ENCODE results near the gene WLS. TPM values are rescaled to one million over a fixed set of nuclear protein-coding genes. Genes with fewer than 3 reads are reported as not detected.
"Not testable (repeated sequence)": the region's sequence is repeated elsewhere in the genome, so short reads cannot be mapped to it uniquely, and the experiment has no call there.

WLS gene
- total RNA-seq, 1 donor from 2014 or later: 43.4 TPM

DNA sequence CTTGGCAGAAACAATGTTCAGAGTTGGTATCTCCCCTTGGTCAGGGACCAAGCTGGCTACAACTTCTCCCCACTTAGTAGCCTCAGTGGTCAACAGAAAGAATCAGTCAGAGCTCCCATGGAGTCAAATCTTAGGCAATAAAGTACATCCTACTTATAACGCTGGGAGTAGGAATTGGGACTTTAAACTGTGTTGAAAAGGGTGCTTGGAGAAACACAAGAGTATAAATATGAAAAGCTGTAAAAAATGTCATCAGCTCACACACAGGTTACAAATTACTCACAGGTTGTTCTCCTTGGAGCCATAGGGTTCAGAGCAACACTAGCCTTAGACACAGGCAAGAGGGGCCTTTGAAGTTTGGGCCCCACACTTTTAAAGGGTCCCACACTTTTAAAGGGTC lies 67.4 kb downstream of the WLS start:
- no peak for DNase-seq

DNA sequence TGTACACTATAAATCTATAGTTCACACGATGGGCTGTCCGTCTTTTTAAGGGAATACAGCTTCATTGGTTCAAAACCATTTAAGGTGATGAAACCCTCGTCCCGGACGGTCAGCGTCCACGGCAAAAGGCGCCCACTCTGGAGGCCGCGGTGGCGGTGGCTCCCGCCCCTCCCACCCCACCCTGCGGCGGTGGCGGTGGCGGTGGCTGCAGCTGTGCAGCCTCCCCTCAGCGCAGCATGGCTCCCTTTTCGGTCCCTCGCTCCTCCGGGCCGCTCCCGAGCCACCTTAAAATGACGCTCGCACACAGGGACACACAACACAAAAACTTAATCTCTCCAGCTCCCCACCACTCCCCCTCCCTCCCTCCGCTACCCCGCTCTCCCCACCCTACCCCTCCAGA lies 69.1 kb downstream of the WLS start:
- DNase-seq: no peak

DNA sequence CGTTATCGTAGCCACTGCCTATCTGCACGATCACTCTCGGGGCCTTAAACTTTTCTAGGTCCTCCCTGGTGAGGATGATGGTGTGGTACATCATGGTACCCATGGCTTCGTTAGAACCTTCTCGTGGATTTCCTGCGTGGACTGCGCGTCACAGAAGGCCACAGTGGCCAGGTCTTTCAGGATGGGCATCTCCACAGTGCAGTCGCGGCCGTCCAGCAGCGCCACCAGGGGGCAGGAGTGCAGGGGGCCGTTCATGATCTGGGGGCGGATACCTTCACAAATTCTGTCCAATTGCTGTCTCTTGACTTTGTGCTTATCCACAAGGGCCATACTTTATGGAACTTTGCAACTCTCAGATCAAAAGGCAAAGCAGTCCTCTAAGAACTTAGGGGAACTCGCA lies 69.6 kb downstream of the WLS start:
- no peak for DNase-seq

DNA sequence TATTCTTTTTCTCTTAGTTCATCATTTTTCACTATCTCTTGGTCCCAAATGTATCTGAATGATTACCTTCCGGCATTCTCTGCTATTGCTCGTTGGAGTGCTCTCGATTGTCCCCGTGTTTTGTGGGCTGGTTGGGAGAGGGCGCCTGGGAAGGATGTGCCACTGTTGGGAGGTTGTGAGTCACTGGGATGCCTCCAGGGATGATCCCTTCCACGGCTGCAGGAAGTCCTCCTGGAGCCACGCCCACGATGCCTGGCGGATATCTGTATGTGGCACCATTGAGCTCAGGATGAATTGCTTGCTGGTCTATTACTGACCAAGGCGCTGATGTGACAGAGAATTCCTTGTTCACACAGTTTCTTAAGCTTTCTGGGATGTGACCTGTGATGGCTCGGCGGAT lies 70.7 kb downstream of the WLS start:
- not testable (repeated sequence) for DNase-seq

DNA sequence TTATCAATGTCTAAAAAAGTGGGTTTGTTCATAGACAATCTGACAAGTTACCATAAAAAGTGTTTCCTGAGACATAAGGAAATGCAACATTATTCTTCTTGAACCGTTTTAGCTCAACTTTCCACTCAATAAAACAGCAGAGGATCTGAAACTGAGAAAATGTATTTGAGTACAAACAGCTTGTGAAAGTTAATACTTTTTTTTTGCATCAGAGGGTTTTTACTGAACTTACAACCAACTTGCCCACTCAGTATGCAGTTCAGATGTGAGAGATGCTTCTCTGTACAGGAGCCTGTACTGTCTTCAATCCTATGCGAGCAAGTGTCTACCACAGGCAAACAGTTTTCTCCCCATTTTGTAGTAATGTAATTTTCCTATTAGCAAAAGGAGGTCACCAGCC lies 71.4 kb downstream of the WLS start:
- DNase-seq: not testable (repeated sequence)

DNA sequence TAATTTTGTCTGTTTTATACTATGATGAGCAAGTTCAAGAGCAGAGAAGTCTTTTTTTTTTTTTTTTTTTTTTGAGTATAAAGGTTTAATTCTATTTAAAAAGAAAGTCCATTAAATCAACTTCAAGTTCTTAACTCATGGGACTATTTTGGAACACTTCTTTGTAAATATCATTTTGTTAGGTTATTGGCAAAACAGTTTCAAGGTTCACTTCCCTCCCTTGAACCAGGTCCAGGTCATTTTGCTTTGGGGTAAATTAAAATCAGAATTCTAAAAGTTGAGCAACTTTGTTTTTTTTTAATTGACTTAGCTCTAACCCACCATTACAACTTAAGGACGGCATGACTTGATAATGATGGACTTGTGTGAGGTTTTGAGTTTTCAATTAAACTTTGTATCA lies 72.3 kb downstream of the WLS start:
- DNase-seq: no peak

DNA sequence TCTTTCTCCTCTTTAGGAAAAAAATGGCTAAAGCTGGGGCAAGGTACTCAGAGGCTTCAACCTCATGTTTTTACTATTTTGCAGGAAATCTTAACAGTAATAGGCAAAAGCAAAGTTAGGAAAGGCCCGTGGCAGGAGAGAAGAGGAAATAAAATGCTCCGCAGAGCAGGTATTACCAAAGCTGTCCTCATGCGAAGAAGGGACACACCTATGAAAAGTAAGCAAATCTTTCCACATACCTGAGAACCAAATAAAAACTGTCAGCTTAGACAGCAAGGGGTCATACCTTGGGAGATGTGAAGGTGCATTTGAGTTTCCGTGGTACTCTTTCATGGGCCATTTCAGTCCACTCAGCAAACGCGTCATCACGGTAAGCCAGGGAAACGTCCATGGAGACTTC lies 73.5 kb downstream of the WLS start:
- no peak for DNase-seq

DNA sequence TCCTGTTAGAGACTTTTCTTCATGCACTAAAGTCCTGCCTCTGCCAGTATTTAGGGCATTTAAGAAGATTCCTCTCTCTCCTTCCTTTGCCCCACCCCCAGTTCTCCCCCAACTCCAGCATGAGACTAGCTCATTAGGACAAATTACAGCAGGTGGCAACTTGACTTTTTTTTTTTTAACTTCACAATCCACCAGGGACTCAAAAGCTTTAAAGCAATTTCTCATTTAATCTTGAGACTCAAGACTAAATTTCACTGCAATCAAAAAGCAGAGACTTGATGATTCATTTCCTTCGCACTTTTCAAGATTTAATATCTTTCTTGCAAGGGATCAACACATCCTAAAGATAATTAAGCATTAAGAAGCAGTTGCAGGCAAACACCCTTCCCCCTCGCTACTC lies 74.9 kb downstream of the WLS start:
- no peak for DNase-seq

DNA sequence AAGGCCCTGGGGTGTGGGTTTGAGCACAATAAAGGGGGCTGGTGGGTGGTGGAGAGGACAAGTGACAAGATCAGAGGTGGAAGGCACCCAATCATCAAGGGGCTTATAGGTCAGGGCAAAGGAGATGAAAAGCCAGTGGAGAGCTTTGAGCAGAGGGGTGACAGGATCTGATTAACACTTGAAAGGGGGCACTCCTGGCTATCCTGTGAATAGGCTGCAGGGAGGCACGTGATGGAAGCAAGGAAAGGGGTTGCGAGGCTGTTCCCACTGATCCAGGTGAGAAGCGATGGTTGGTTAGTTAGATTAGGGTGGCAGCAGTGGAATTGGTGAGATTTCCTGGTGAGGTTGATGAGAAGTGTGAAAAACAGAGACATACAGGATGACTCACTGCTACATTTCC lies 80.6 kb downstream of the WLS start:
- DNase-seq: no peak

DNA sequence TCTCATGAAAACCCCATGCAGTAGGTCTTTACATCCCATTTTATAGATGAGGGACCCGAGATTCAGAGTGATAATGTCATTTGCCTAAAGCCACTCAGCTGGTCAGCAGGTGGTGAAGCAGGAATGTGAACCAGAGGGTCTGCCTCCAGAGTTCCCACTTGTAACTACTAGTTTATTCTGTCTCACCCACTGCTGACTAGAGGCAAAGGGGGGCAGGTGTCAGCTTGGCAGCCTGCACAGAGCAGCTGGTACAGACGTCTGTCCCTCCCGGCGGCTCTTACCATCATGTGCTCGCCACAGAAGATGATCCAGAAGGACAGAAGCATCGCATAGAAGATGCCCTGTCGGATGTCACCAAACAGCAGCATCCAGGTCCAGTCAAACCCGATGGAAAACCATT lies 82.4 kb downstream of the WLS start:
- no peak for DNase-seq

DNA sequence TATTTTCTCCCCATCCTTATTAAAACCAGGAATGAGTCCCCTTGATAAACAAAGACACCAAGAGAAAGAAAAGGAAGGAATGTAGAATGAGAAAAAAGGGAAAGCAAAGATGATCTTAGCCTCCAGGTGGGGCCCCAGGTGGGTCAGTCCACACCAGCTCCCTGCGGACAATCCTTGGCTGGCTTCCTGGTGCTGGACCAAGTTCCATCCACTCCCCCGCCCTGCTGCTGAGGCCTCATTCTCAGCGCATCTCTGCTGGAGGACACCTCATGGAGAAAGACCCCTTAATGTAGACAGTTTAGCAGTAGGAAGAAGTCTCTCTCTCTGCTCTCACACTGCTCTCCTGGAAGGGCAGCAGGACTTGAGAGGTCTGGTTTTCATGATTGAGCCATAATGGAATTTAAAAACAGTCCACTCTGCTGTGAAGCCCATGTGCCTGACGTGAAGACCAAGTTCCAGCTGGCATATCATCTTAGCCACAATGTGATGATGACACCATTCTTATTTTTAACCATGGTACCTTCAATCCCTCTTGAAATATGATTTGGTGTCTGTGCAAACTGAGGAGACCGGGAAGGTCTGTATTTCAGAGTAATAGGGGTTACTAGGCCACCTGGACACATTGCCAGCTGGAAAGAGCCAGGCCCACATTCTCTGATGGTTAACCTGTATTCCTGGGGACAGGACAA lies 83.1 kb downstream of the WLS start:
- DNase-seq: no peak

DNA sequence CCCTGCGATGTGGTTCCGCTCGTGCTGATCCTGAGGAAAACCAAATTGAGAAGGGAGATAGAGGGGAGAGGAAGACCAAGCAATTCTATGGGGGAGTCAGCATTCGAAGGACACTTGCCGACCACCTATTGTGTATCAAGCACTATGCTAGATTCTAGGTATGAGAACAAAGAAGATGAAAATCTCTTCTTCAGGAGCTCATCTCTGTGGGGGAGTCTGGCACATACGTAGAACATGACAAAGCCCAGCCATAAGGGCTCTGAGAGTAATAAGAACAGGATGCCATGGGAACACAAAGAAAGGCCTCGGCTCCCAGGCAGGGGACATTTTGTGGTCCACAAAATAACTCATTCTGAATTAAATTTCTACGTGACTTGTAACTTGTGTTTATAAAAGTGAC lies 83.7 kb downstream of the WLS start:
- no peak for DNase-seq

DNA sequence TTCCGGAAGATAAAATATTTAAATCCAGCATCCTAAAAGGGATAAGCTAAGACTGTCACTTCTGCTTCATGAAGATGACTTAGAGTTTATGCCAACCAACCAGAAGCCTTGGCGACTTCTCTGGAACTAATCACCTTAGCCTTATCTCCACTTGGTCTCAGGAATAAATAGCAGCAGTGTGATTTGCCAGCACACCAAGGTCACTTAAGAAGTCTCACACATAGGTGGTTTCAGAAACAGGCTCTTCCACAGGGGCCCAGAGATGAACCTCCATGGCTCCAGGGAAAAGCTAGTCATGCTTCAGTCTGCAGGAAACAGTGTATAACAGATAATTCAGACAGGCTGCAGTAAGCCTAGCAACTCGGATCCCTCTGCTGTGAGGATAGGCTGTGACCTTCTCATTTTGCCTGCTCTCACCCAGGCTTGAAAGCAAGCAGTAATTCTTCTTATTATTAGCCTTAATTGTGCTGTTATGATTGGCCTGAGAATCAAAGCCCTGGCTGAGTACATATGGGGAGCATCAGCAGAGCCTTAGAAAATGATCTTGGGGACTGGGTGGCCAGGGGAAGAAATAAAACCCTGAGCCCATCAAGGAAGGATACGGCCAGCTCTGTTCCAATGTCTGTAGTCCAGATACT lies 84.7 kb downstream of the WLS start:
- no peak for DNase-seq

DNA sequence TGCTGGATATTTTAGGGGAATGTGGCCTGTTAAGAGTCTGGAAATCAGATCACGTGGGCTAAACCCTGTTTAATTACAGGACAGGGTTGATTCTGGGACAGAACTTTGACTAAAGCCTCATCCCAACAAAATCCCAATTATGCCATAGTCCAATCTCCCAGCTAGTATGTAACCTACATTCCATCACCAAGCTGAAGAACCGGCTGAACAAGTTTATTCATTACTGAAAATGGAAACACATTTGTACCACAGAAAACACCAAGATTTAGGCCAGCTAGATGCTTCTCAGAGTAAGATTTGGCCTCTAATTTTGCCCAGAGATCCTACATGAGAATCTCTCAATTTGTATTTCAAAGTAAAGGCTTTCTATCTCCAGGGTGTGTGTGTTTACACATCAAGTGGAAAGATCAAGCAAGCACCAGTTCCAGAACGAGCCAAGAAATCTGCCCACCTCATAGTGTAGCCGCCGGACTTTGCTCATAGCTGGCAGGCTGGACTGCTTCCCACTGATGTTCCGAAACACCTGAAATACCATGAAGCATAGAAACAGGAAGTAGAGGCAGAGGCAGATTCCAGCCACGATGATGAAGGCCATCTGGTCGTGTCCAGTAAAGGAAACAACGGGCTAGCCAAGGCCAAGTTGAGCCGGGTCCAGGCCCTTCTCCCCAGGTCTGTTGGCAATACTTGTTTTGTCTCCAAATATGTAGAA lies 86.8 kb downstream of the WLS start:
- peak; percentile 19 for DNase-seq

DNA sequence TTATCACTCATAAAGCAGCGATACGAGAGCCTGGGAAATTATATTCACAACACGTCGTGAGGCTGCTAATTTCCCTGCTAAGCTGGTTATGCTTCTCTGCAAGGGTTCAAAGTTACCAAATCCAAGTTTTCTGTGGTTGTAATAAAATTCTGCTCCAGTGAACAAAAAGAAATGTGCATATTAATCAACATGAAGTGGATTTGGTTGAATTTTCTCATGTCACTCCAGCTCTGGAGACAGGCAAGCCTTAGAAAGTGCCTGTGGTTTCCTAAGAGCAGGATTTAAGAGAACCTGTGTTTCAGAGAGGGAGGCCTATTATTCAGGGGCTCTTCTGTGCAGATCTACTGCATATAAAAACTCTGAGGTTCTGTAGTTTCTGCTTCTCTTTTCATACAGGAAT lies 87.5 kb downstream of the WLS start:
- DNase-seq: no peak

DNA sequence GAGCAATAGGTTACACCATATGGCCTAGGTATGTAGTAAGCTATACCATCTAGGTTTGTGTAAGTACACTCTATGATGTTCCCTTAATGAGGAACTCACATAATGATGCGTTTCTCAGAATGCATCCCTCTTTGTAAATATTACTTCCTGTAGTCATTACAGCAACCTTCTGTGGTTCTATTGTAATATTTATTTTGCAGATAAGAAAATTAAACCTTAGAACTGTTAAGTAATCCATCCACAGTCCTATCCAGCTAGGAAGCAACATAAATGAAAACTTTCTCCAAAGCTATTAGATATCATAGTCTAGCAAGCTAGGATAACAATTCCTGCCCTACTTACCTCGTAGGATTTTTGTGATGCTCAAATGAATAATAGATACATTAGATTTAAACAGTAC lies 88.7 kb downstream of the WLS start:
- DNase-seq: no peak

DNA sequence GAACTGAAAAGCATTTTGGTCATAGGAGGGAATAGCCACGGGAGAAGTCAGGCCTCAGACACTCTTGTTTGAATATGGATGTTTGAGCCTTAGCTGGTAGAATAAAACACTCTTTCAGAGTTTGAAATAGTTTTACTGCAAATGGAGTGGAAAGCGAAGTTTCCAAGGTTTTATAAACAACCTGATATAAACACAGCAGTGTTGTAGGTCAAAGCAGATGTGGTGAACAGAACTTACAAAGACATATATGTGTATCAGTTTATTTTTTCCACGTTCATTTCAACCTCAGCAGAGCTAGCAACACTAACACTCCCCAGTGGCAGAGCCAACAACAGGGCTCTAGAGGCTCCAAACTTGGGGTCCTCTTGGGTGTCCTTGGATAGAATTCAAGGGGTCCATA lies 89.9 kb downstream of the WLS start:
- no peak for DNase-seq

DNA sequence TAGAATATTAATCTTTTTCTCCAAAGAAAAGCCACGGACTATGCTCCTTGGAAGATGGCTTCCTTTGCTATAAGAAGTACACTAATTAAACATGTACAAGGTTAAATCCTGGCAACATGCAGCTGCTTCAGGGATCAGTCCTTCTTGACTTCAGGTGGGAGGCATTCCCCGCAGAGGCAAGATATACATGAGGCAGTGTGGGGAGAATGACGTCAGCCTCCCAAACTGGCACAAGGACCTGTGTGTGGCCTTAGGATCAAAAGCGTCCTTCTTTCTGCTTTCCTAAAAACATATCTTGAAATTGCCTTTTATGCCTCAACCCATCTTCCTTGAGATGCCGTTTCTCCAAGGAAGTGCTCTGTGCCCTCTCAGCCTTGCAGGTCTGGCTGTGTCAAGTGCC lies 90.3 kb downstream of the WLS start:
- DNase-seq: no peak

DNA sequence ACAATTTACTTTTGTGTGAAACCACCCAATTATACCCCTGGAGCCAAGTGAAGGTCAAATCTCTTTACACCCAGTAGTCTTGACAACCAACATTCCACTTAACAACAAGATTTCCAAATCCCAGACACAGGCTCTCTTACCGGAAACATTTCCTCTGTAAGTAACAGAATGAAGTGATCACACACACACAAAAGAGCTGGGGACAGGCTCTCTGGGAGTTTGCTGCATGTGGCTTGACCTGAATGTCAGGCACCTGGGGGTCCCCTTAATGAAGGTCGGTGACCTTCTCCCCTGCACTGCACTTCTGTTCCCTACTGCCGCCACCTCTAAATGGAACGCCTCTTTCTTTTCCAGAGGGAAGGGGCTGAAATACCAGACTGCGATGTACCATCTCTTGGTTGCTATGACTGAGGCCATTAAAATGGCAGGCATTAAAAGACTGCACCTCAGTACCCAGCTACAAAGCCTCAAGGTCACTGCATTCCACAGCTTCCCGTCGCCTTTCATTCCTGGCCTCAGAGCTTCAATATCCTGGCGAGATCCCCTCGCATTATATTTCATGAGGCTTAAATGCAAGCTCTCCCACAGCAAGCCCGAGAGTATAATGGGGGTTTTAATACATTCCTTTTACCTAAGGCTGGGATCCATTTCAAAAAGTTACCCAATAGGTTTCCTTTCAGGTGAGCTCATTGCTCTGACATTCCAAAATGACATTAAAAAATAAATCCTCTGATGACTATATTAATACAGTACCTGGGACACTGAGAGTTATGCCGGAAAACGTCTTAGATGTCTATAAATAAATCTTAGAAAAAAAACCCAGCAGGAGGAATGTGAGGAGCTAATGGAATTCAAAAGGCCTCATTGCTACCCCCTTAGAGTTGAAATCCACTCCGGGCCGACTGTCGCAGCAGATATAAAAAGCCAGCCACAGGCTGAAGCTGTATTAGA lies 91.0 kb downstream of the WLS start:
- DNase-seq: peak; percentile 33

DNA sequence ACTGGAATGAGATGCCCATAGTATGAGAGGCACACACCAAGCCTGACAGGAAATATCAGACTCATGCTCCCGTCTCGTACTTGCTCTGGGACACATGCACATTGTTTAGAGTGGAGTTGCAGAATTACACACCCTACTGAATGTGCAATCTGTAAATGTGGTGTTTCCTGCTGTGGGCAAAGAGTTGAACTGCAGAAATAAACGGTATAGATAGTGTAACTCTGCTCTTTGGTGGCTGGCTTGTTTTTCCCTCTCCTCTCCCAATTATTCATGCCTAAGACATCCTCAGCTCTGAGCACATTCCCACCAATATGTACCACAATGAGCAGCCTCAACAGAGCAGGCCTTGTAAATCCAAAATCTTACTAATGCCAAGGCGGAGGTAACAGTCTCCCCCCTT lies 91.8 kb downstream of the WLS start:
- DNase-seq: peak; percentile 33

DNA sequence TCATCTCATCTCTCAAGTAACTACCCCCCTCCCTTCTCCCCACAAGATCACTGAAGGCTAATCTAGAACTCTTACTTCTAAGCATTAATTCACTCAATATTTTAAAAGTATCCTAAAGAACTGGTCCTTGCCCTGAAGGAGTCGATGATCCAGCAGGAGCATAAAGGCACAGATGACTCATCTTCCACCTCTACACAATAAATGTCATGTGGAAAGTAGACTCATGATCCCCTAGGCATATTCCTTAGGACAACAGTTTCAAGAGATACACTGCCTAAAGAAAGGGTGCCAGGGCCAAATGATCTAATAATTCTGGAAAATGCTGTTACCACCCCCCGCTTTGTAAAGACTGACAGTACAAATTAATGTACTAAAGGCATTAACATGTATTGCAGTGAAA lies 96.1 kb downstream of the WLS start:
- peak; percentile 62 for DNase-seq

DNA sequence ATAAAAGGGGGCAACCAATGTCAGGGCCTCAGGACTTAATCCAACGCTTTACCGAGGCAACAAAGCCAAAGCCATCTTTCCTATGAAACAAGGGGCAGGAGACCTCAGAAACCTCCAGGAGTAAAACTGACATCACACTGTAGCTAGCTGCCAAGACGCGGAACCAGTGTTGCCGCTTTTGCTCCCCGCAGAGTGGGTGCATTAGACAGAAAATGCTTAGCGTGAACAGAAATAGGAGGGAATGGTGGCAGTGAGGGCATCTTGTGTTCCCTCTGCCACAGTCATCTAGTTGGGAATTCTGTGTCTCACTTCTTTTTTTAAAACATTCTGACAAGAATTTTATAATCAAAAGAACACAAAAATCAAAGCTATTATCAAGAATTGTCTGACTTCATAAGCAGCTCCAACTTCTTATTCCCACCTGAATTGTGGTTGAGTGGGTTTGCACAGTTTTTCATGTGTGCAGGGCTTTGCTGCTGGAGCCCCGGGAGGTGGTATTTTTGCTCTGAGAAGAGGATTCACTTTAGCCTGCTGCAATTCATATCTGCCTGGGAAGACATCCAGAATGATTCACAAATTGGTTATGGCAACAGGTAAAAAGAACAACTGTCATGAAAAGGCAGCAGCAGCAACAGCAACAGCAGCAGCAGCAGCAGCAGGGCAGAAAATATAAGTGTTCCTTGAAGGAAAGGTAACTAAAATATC lies 99.7 kb downstream of the WLS start:
- no peak for DNase-seq

Data from dermis blood vessel endothelial cell (primary cell).